Smooth muscle cell (in vitro differentiated cells): ENCODE data around the gene SLC45A3. TPM values are rescaled to one million over a fixed set of nuclear protein-coding genes. Genes with fewer than 3 reads are reported as not detected.

Experiments
- DNase-seq: peaks from one replicate; lab custom pipeline; 2025; ENCODE audit not compliant: unreplicated experiment; lab: John Stamatoyannopoulos, UW
- H2AFZ ChIP-seq: fragments of 200-600 bp; sonication (generic); 2 replicates; pipeline ENCODE4 v1.6.0; 2016; ENCODE audit warnings: antibody characterized with exemption, low read depth, mild to moderate bottlenecking
- H3F3A ChIP-seq: fragments of 200-600 bp; sonication (generic); 2 replicates; pipeline ENCODE4 v1.6.0; 2017; ENCODE audit warnings: antibody characterized with exemption, low read depth
- H3K27ac ChIP-seq: fragments of 200-600 bp; sonication (generic); 2 replicates; pipeline ENCODE4 v1.5.1; 2016; ENCODE audit warnings: low read depth, mild to moderate bottlenecking
- H3K27me3 ChIP-seq: fragments of 200-600 bp; sonication (generic); 2 replicates; pipeline ENCODE4 v1.6.1; 2016; ENCODE audit warnings: low read depth, mild to moderate bottlenecking
- H3K36me3 ChIP-seq: fragments of 200-600 bp; sonication (generic); 2 replicates; pipeline ENCODE4 v1.5.1; 2016; ENCODE audit warnings: low read depth
- H3K4me1 ChIP-seq: fragments of 200-600 bp; sonication (generic); 2 replicates; pipeline ENCODE4 v1.5.1; 2016; ENCODE audit warnings: low read depth
- H3K4me2 ChIP-seq: fragments of 200-600 bp; sonication (generic); 2 replicates; pipeline ENCODE4 v1.6.0; 2016; ENCODE audit warnings: mild to moderate bottlenecking
- H3K4me3 ChIP-seq: fragments of 200-600 bp; sonication (generic); 2 replicates; pipeline ENCODE4 v1.5.1; 2016; ENCODE audit warnings: mild to moderate bottlenecking
- H3K79me2 ChIP-seq: fragments of 200-600 bp; sonication (generic); 2 replicates; pipeline ENCODE4 v1.6.0; 2016; ENCODE audit warnings: low read depth, mild to moderate bottlenecking
- H3K9ac ChIP-seq: fragments of 200-600 bp; sonication (generic); 2 replicates; pipeline ENCODE4 v1.6.0; 2016; ENCODE audit warnings: low read depth
- H3K9me3 ChIP-seq: fragments of 200-600 bp; sonication (generic); replicated peaks from 2 replicates; pipeline ENCODE4 v1.5.1; 2016; ENCODE audit warnings: low read depth
- H4K20me1 ChIP-seq: fragments of 200-600 bp; sonication (generic); 2 replicates; pipeline ENCODE4 v1.6.0; 2016; ENCODE audit warnings: low read depth
- CTCF ChIP-seq: fragments of 200-600 bp; sonication (generic); IDR thresholded peaks from 2 replicates; pipeline ENCODE4 v1.5.1; 2017; ENCODE audit warnings: borderline replicate concordance, mild to moderate bottlenecking, antibody characterized with exemption; ENCODE audit not compliant: insufficient read depth, poor library complexity, severe bottlenecking
- WGBS: methylation state at CpG from one replicate; pipeline ENCODE4 v1.1.7; 2016; ENCODE audit warnings: low lambda C conversion rate; 5-methylcytosine and 5-hydroxymethylcytosine counted together
- polyA plus RNA-seq: library from polyadenylated mRNA; unstranded; fragments of >200 nt; fragmentation: Nextera tagmentation; extraction: Ambion mirVana; gene quantifications from 2 replicates; pipeline ENCODE4 v1.2.1, GENCODE V29; 2016
- total RNA-seq: library from RNA; depleted of rRNA; stranded (reverse); fragments of >200 nt; gene quantifications from 2 replicates; pipeline ENCODE4 v1.2.3, GENCODE V29; 2014

Gene SLC45A3
- total and polyA plus RNA-seq, 2 experiments from 2014 or later = 3.1 to 4.9 TPM

DNA sequence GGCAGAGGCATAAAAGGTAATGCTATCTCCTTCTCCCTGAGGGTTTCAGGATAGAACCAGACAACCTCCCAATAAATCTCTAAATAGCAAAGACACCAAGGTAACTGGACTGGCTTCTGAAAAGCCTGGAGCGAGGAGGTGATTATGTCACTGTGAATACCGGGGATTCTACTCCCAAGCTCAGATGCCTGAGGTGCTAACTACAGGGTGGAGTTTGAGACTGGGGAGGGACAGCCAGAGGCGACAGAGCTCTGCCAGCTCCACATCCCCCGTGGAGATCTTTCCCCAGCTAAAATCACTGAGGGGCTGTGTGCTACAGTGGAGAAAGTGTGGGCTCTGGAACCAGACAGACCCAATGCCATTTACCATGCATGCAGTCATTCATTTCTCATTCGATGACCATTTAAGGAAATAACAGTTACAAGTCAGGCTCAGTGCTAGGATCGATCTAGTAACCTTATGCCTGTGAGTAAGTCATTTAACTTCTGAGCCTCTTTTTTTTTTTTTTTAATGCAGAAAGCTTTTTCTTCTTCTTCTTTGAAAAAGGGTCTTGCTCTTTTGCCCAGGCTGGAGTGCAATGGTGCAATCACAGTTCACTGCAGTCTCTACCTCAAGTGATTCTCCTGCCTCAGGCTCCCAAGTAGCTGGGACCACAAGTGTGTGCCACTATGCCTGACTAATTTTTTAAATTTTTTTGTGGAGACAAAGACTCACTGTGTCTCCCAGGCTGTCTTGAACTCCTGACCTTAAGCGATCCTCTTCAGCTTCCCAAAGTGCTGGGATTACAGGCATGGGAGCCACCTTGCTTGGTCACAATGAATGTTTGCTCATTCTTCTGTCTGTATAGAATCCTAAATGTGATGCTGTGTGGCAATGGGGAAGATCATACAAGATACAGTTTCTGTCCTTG lies 8.1 kb upstream of the SLC45A3 start:
- Histone ChIP-seq H3K4me3 (no peak overlapping the region), H4K20me1 (no peaks in the 10 kb centered on the region), H3K27me3 (peaks cover 3% of the 10 kb centered on the region), H3K4me2 (no peak overlapping the region), H3K9me3 (no peaks in the 10 kb centered on the region), H3K79me2 (no peaks in the 10 kb centered on the region), H3K27ac (no peak overlapping the region), H3F3A (no peaks in the 10 kb centered on the region), H3K9ac (no peak overlapping the region), H3K4me1 (peaks cover 18% of the 10 kb centered on the region), H2AFZ (no peak overlapping the region), H3K36me3 (no peaks in the 10 kb centered on the region)
- TF ChIP-seq CTCF = no peak
- 54% methylated on average over 7 of the region's 7 CpGs for WGBS
- DNase-seq = no peak

DNA sequence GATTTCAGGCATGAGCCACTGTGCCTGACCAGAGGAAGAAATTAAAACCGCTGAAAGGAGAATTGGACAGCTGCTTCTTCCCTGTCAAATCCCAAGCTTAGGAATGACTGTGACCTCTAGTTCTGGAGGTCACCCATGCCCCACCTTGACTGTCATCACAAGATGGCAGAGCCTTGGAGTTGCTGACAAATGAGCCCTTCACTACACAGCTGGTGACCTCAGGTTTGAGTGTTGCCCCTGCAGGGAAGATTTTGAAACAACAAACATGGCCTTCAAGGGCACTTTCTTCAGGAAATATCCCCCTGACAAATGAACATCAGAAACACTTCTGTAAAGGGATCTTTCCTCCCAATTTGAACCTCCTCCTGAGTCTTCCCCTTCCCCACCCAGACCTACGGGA lies 6.9 kb upstream of the SLC45A3 start:
- Histone ChIP-seq H3K79me2 (no peaks in the 10 kb centered on the region), H3K27ac (no peak overlapping the region), H4K20me1 (no peaks in the 10 kb centered on the region), H3K4me3 (no peak overlapping the region), H3K4me1 (peaks cover 18% of the 10 kb centered on the region), H2AFZ (no peak overlapping the region), H3K27me3 (peaks cover 3% of the 10 kb centered on the region), H3K9ac (no peak overlapping the region), H3K36me3 (no peaks in the 10 kb centered on the region), H3K4me2 (no peak overlapping the region), H3K9me3 (no peaks in the 10 kb centered on the region), H3F3A (no peaks in the 10 kb centered on the region)
- TF ChIP-seq CTCF = no peak
- WGBS = 91% methylated on average over 2 of the region's 2 CpGs
- DNase-seq = no peak

GRCh38 chr1:205681364-205681763 lies 1.1 kb upstream of the SLC45A3 start:
- DNase-seq = no peak
- peaks cover 12% of the 10 kb centered on the region for H3F3A ChIP-seq
- peaks cover 14% of the 10 kb centered on the region for H3K4me1 ChIP-seq
- no peak overlapping the region for H2AFZ ChIP-seq
- no peaks in the 10 kb centered on the region for H3K9me3 ChIP-seq
- H3K9ac ChIP-seq = no peak overlapping the region
- no peak overlapping the region for H3K4me3 ChIP-seq
- WGBS = 82% methylated on average over 3 of the region's 3 CpGs
- no peak for TF ChIP-seq CTCF
- H3K36me3 ChIP-seq = no peaks in the 10 kb centered on the region
- H3K27ac ChIP-seq = no peak overlapping the region
- no peak overlapping the region for H3K4me2 ChIP-seq
- H3K27me3 ChIP-seq = no peaks in the 10 kb centered on the region
- no peaks in the 10 kb centered on the region for H4K20me1 ChIP-seq
- H3K79me2 ChIP-seq = peaks cover 4% of the 10 kb centered on the region
